HFF-Myc (cell line): ENCODE data around the gene RBL1.
"Not testable (repeated sequence)": the region's sequence is repeated elsewhere in the genome, so short reads cannot be mapped to it uniquely, and the experiment has no call there.

ENCODE experiments used
- DNase-seq: peaks from one replicate; pipeline ENCODE4 v3.0.0-alpha.2; 2011; ENCODE audit warnings: low read depth; ENCODE audit errors: extremely low read depth
- H3K4me3 ChIP-seq: replicated peaks from 2 replicates; pipeline ENCODE4 v1.5.1; 2011; ENCODE audit warnings: low read depth, mild to moderate bottlenecking, control low read depth, low read length
- TF ChIP-seq, protein P1 (sequence below): IDR thresholded peaks from 2 replicates; pipeline ENCODE4 v1.5.1; 2012; ENCODE audit warnings: mild to moderate bottlenecking, low read depth, low read length, control low read depth; ENCODE audit errors: missing control alignments

The RBL1 gene

DNA sequence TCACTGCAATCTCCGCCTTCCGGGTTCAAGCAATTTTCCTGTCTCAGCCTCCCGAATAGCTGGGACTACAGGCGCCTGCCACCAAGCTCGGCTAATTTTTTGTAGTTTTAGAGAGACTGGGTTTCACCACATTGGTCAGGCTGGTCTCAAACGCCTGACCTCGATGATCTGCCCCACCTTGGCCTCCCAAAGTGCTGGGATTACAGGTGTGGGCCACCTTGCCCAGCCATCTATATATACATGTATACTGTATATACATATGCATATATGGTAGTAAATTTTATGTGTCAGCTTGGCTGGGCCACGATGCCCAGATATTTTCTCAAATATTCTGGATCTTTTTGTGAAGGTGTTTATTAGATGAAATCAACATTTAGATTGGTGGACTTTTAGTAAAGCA is 18.8 kb downstream of the RBL1 start:
- DNase-seq, result no peak
- no peak overlapping the region for H3K4me3 ChIP-seq
- TF ChIP-seq, protein P1, sequence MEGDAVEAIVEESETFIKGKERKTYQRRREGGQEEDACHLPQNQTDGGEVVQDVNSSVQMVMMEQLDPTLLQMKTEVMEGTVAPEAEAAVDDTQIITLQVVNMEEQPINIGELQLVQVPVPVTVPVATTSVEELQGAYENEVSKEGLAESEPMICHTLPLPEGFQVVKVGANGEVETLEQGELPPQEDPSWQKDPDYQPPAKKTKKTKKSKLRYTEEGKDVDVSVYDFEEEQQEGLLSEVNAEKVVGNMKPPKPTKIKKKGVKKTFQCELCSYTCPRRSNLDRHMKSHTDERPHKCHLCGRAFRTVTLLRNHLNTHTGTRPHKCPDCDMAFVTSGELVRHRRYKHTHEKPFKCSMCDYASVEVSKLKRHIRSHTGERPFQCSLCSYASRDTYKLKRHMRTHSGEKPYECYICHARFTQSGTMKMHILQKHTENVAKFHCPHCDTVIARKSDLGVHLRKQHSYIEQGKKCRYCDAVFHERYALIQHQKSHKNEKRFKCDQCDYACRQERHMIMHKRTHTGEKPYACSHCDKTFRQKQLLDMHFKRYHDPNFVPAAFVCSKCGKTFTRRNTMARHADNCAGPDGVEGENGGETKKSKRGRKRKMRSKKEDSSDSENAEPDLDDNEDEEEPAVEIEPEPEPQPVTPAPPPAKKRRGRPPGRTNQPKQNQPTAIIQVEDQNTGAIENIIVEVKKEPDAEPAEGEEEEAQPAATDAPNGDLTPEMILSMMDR, result no peak

DNA sequence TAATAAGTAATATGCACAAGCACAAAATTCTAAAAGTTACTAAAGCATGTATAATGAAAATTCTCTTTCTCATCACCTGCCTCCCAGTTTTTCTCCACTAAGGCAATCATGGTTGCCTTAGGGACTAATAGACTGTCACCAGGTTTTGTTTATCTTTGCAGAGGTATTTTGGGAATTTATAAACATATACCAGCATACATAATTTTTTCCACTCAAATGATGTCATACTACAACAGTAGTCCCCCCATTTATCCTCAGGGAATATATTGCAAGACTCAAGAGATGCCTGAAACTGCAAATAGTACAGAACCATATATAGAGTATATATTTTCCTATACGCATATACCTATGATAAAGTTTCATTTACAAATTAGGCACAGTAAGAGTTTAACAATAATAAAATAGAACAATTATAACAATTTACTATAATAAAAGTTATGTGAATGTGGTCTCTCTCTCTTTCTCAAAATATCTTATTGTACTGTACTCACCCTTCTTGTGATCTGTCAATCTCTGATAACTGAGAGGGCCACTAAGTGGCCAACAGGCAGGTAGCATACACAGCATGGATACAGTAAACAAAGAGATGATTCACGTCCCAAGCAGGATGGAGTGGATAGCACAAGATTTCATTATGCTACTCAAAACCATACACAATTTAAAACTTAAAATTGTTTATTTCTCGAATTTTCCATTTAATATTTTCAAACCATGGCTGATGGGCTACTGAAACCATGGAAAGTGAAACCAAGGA is 19.7 kb downstream of the RBL1 start:
- no peak overlapping the region for H3K4me3 ChIP-seq
- DNase-seq, result no peak
- TF ChIP-seq, protein P1, result no peak

DNA sequence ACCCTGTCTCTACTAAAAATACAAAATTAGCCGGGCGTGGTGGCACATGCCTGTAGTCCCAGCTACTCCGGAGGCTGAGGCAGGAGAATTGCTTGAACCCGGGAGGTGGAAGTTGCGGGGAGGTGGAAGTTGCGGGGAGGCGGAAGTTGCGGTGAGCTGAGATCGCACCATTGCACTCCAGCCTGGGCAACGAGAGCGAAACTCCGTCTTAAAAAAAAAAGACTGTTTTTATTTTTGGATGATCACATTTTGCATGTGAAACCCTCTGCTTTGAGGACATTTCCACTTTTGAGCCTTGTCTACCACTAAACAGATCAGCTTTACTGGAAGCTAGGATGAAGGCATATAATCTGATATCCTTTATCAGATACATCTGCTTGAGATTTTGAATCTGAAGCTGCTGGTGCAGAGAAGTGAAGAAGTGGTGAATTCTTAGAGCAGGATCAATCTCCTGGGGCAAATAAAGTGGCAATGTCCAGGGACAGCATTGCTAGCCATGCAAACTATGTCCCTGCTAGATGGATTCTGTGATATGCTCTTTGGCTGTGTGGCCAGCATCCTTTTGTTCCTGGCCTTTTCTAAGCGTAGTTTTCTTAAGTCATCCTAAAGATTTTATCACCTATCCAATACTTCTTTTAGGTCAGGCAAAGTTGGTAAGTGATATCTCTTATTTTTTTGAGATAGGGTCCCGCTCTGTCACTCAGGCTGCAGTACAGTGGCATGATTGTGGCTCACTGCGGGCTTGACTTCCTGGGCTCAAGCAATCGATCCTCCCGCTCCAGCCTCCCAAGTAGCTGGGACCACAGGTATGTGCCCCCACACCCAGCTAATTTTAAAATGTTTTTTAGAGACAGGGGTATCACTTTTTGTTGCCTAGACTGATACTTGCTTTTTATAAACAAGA is 23.3 kb downstream of the RBL1 start:
- no peak overlapping the region for H3K4me3 ChIP-seq
- TF ChIP-seq, protein P1, result no peak
- DNase-seq, result no peak

DNA sequence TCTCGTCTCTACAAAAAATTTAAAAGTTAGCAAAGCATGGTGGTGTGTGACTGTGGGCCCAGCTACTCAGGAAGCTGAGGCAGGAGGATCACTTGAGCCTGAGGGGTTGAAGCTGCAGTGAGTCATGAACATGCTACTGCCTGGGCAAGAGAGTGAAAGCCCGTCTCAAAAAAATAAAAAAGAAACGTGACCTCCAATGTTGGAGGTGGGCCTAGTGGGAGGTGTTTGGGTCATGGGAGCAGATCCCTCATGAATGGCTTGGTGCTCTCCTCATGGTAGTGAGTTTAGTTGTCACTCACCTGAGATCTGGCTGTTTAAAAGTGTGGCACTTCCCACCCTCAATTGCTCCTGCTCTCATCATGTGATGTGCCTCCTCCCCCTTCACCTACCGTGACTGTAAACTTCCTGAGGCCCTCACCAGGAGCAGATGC is 24.3 kb downstream of the RBL1 start:
- no peak for DNase-seq

DNA sequence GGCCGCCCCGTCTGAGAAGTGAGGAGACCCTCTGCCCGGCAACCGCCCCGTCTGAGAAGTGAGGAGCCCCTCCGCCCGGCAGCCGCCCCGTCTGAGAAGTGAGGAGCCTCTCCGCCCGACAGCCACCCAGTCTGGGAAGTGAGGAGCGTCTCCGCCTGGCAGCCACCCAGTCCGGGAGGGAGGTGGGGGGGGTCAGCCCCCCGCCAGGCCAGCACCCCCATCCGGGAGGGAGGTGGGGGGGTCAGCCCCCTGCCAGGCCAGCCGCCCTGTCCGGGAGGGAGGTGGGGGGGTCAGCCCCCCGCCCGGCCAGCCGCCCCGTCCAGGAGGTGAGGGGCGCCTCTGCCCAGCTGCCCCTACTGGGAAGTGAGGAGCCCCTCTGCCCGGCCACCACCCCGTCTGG is 26.2 kb downstream of the RBL1 start:
- H3K4me3 ChIP-seq, DNase-seq: not testable (repeated sequence)

More for the DNA sequence above, 24.3 kb downstream of the RBL1 start:
- no peak overlapping the region for H3K4me3 ChIP-seq
- TF ChIP-seq, protein P1, result no peak

DNA sequence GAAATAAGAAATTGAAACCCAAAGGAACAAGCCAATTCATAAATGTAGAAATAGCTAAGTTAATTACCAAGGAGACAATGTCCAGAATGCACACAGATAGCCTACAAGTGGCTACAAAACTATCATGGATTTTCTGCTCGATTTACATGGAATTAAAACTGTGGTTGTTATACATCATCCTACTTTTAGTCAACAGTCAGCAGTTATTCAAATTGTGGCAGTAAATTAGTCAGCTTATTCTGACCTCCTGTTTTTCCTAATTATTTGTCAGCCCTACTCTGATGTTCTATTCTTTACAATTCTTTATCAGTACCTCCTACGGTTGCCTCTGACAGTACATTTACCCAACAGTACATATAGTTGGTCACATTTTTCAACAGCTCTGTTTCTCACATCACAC is 29.6 kb downstream of the RBL1 start:
- no peak overlapping the region for H3K4me3 ChIP-seq
- TF ChIP-seq, protein P1, result no peak
- no peak for DNase-seq

DNA sequence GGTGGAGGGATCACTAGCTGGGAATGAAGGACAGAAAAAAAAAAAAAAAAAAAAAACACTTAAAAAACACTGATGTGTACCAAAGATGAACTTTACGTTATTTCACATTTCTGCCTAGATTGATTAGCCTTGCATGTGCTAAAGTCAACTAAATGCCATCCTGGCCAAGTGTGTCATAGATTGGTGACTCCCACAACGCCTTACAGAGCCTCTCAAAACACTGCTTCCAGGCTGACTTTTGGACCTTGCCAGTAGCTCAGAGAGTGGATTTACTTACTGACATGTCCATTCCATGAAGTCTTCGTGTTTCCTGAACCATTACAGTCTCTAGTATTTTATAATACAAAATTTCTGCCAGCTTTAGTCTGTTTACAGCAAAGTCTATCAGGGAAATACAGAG is 40.5 kb downstream of the RBL1 start:
- no peak for DNase-seq
- H3K4me3 ChIP-seq, result no peak overlapping the region
- TF ChIP-seq, protein P1, result no peak
